ENCODE measurements around the gene IFI27L1. TPM values are rescaled to one million over a fixed set of nuclear protein-coding genes. Genes with fewer than 3 reads are reported as not detected.

The IFI27L1 gene
- polyA plus RNA-seq, 2 donors: 11.2 to 29.8 TPM

DNA sequence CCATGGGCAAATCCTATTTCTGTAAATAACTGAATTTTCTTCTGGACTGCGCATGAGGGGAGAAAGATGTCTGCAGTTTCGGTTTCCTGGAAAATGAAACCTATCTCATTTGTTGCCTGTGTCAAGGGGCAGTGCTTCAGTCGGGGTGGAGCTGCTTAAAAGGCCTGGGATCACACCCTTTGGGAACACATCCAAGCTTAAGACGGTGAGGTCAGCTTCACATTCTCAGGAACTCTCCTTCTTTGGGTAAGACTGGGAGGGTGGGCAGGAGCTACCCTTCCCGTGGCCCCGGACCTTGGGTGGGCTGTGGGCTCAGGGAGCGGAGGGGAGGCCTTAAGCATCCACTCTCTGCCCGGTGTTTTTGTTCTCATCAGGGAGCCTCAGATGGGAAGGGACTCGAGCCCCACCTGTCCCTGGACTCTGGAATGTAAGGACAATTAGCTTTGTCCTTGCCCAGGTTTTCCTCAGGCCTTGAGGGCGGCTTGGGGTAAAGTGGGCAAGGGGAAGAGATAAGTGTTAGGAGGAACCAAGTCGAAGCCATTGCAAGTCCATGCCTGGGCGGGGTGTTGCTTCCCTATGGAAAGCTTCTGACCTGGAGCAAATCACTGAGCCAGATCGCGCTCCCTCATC, 29.6 kb downstream of the IFI27L1 start, which contains the start of gene IFI27:
Gene IFI27, plus strand, starts transcription at position 185 of the 630 bp plus-strand sequence.
- no peaks in the 10 kb centered on the region for H3K9me3 ChIP-seq (ENCODE audit: control insufficient read depth in 2 of 2, insufficient read depth in 1 of 2, low read depth in 1 of 2, low read length in 1 of 2)
- H3K4me1 ChIP-seq (ENCODE audit: control insufficient read depth in 2 of 2, insufficient read depth in 2 of 2, low read length in 1 of 2): peaks cover 4 to 17% of the 10 kb centered on the region in 2 donors
- peak within 1 kb of the TSS; percentile 27 to 34 for H3K4me3 ChIP-seq (ENCODE audit: low read depth in 1 of 2, low read length in 2 of 2)
- H3K27ac ChIP-seq (ENCODE audit: low read depth in 2 of 2, low read length in 1 of 2): peak within 1 kb of the TSS; percentile 72 to 75
- H3K27me3 ChIP-seq (ENCODE audit: control insufficient read depth in 1 of 2, insufficient read depth in 2 of 2, low read length in 2 of 2): no peaks in the 10 kb centered on the region
- no peaks in the 10 kb centered on the region for H3K36me3 ChIP-seq (ENCODE audit: control insufficient read depth in 2 of 2, insufficient read depth in 2 of 2, low read length in 1 of 2)
- WGBS, 2 donors: 47 to 61% methylated on average over 14 of the region's 14 CpGs

DNA sequence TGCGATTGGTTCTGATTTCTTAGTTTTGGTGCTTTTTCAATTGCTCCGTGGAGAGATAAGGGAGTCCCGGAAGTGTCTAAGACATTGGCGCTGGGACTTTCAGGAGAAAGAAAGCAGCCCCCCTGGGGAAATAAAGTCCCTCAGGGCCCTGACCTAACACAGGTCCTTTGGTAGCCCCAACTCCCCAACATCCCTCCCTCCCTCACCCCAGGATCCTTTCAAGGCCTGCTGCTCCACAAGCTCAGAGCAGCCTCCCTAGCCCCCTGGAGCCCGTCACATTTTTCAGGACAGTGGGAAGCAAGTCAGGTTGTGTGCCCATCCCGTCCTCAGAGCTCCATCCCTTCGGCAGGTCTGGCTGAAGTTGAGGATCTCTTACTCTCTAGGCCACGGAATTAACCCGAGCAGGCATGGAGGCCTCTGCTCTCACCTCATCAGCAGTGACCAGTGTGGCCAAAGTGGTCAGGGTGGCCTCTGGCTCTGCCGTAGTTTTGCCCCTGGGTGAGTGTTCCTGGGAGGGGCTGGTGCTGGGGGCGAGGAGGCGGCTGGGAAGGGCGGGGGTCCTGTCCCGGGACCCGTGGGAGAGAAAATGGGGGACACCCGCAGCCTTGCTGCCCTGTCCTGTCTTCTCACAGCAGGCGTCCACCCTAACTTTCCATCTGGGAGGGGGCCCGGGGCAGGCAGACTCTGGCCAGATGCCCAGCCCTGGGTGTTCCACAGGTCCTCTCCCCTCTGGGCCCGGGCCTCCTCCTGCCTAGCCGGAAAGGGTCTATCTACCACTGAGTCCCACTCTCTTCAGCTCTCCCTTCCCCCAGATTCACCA, 30.4 kb downstream of the IFI27L1 start:
- 61 to 83% methylated on average over 20 of the region's 20 CpGs for WGBS, 2 donors
- peak overlapping the region; percentile 27 to 34 for H3K4me3 ChIP-seq (ENCODE audit: low read depth in 1 of 2, low read length in 2 of 2)
- peak overlapping the region; percentile 22 to 72 for H3K27ac ChIP-seq (ENCODE audit: low read depth in 2 of 2, low read length in 1 of 2)
- H3K4me1 ChIP-seq (ENCODE audit: control insufficient read depth in 2 of 2, insufficient read depth in 2 of 2, low read length in 1 of 2): peaks cover 4 to 21% of the 10 kb centered on the region in 2 donors
- H3K36me3 ChIP-seq (ENCODE audit: control insufficient read depth in 2 of 2, insufficient read depth in 2 of 2, low read length in 1 of 2): no peaks in the 10 kb centered on the region
- H3K27me3 ChIP-seq (ENCODE audit: control insufficient read depth in 1 of 2, insufficient read depth in 2 of 2, low read length in 2 of 2): no peaks in the 10 kb centered on the region
- no peaks in the 10 kb centered on the region for H3K9me3 ChIP-seq (ENCODE audit: control insufficient read depth in 2 of 2, insufficient read depth in 1 of 2, low read depth in 1 of 2, low read length in 1 of 2)

DNA sequence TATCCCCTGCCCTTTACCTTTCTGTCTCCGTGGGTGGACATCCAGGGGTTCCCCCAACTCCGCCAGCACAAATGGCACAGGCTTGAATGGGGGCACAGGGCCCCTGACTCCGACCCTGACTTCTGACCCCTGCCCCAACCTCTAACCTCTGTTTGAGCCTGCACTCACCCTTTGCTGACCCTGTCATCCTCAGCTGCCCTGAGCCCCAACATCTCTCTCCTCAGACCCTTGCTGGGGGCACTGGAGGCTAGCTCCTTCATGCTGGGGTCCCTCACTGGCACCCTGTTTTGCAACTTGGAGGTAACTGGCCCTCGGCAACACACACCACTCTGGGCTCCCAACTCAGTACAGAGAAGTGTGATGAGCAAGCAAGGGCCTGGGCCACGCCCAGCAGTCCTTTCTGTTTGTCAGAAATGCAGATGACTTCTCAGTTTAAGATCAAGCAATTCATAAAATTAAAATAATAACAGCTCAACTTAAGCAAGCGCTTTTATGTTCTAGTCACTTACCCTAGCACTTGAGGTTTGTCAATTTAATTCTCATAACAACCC, 31.5 kb downstream of the IFI27L1 start:
- no peaks in the 10 kb centered on the region for H3K27me3 ChIP-seq (ENCODE audit: control insufficient read depth in 1 of 2, insufficient read depth in 2 of 2, low read length in 2 of 2)
- peaks cover 4 to 21% of the 10 kb centered on the region in 2 donors for H3K4me1 ChIP-seq (ENCODE audit: control insufficient read depth in 2 of 2, insufficient read depth in 2 of 2, low read length in 1 of 2)
- peak overlapping the region; percentile 49 to 56 for H3K27ac ChIP-seq (ENCODE audit: low read depth in 2 of 2, low read length in 1 of 2)
- H3K36me3 ChIP-seq (ENCODE audit: control insufficient read depth in 2 of 2, insufficient read depth in 2 of 2, low read length in 1 of 2): no peaks in the 10 kb centered on the region
- H3K4me3 ChIP-seq (ENCODE audit: low read depth in 1 of 2, low read length in 2 of 2): no peak overlapping the region
- no peaks in the 10 kb centered on the region for H3K9me3 ChIP-seq (ENCODE audit: control insufficient read depth in 2 of 2, insufficient read depth in 1 of 2, low read depth in 1 of 2, low read length in 1 of 2)
- 74 to 86% methylated on average over 6 of the region's 6 CpGs for WGBS, 2 donors

DNA sequence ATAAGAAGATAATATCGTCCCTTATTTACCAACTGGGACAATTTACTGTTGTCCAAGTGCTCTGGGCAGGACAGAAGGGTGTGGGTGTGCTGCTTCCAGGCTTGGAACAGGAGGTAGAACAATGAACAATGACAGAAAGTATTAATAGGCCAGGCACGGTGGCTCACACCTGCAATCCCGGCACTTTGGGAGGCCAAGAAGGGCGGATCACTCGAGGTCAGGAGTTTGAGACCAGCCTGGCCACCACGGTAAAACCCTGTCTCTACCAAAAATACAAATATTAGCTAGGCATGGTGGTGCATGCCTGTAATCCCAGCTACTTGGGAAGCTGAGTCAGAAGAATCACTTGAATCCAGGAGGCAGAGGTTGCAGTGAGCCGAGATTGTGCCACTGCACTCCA, 32.0 kb downstream of the IFI27L1 start:
- H3K27ac ChIP-seq (ENCODE audit: low read depth in 2 of 2, low read length in 1 of 2): peak overlapping the region; percentile 43 to 49

DNA sequence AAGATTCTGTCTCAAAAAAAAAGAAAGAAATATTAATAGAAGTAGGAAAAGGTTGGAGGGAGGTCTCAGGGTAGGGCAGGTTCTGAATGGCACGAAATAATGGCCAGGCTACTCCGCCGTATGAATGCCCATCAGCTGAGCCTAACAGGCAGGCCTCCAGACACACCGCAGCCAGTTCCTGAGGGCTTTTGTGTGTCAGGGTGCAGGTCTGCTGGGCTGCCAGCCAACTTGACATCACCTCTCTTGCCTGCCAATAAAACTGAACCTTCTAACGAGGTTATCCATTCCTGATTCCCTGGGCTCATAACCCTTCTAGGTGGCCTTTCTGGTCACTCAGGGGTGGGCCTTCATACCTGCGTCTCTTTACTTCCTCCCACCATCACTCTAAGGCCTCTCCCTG, 32.4 kb downstream of the IFI27L1 start:
- H3K4me3 ChIP-seq (ENCODE audit: low read depth in 1 of 2, low read length in 2 of 2): no peak overlapping the region
- 45 to 49% methylated on average over 6 of the region's 6 CpGs for WGBS, 2 donors
- H3K36me3 ChIP-seq (ENCODE audit: control insufficient read depth in 2 of 2, insufficient read depth in 2 of 2, low read length in 1 of 2): no peaks in the 10 kb centered on the region
- peaks cover 4 to 21% of the 10 kb centered on the region in 2 donors for H3K4me1 ChIP-seq (ENCODE audit: control insufficient read depth in 2 of 2, insufficient read depth in 2 of 2, low read length in 1 of 2)
- H3K27ac ChIP-seq (ENCODE audit: low read depth in 2 of 2, low read length in 1 of 2): peak overlapping the region in 1 of 2 donors; percentile 5
- no peaks in the 10 kb centered on the region for H3K9me3 ChIP-seq (ENCODE audit: control insufficient read depth in 2 of 2, insufficient read depth in 1 of 2, low read depth in 1 of 2, low read length in 1 of 2)
- H3K27me3 ChIP-seq (ENCODE audit: control insufficient read depth in 1 of 2, insufficient read depth in 2 of 2, low read length in 2 of 2): no peaks in the 10 kb centered on the region

More for the DNA sequence above, 32.0 kb downstream of the IFI27L1 start:
- peaks cover 4 to 21% of the 10 kb centered on the region in 2 donors for H3K4me1 ChIP-seq (ENCODE audit: control insufficient read depth in 2 of 2, insufficient read depth in 2 of 2, low read length in 1 of 2)
- H3K36me3 ChIP-seq (ENCODE audit: control insufficient read depth in 2 of 2, insufficient read depth in 2 of 2, low read length in 1 of 2): no peaks in the 10 kb centered on the region
- H3K4me3 ChIP-seq (ENCODE audit: low read depth in 1 of 2, low read length in 2 of 2): no peak overlapping the region
- no peaks in the 10 kb centered on the region for H3K9me3 ChIP-seq (ENCODE audit: control insufficient read depth in 2 of 2, insufficient read depth in 1 of 2, low read depth in 1 of 2, low read length in 1 of 2)
- no peaks in the 10 kb centered on the region for H3K27me3 ChIP-seq (ENCODE audit: control insufficient read depth in 1 of 2, insufficient read depth in 2 of 2, low read length in 2 of 2)
- WGBS, 2 donors: 65 to 72% methylated on average over 7 of the region's 7 CpGs

DNA sequence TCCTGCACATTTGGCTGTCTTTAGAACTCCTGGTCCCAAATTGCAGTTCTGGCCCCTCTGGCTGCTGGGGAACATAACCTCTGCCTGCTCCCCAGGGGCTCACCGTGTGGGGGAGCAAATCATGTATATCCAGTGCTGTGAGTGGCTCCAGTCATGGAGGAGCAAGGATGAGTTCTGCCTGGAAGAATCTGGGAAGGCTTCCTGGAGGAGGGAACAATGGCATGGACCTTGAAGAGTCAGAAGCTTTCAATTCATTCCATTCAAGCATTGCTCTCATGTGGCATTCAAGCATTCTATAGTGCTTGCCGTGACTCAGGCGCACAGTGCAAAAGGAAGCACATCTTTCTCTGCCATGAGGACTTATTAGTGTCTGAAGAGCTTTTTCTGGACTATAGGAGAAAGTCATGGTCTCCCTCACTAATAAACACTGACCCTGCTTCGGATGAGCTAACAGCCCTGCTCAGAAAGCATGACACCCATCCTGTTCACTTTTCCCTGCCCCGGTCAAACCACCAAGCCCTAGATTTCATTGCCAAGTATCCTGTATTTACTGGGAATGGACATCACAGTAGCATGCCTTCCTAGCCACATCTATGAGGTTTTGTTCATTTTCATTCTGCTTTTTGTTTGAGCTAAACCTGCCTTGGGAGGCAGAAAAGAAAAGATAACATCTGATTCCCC, 32.9 kb downstream of the IFI27L1 start:
- no peaks in the 10 kb centered on the region for H3K9me3 ChIP-seq (ENCODE audit: control insufficient read depth in 2 of 2, insufficient read depth in 1 of 2, low read depth in 1 of 2, low read length in 1 of 2)
- peak overlapping the region in 1 of 2 donors; percentile 5 for H3K27ac ChIP-seq (ENCODE audit: low read depth in 2 of 2, low read length in 1 of 2)
- no peaks in the 10 kb centered on the region for H3K36me3 ChIP-seq (ENCODE audit: control insufficient read depth in 2 of 2, insufficient read depth in 2 of 2, low read length in 1 of 2)
- 71 to 79% methylated on average over 5 of the region's 5 CpGs for WGBS, 2 donors
- peaks cover 4 to 21% of the 10 kb centered on the region in 2 donors for H3K4me1 ChIP-seq (ENCODE audit: control insufficient read depth in 2 of 2, insufficient read depth in 2 of 2, low read length in 1 of 2)
- H3K27me3 ChIP-seq (ENCODE audit: control insufficient read depth in 1 of 2, insufficient read depth in 2 of 2, low read length in 2 of 2): no peaks in the 10 kb centered on the region
- no peak overlapping the region for H3K4me3 ChIP-seq (ENCODE audit: low read depth in 1 of 2, low read length in 2 of 2)

DNA sequence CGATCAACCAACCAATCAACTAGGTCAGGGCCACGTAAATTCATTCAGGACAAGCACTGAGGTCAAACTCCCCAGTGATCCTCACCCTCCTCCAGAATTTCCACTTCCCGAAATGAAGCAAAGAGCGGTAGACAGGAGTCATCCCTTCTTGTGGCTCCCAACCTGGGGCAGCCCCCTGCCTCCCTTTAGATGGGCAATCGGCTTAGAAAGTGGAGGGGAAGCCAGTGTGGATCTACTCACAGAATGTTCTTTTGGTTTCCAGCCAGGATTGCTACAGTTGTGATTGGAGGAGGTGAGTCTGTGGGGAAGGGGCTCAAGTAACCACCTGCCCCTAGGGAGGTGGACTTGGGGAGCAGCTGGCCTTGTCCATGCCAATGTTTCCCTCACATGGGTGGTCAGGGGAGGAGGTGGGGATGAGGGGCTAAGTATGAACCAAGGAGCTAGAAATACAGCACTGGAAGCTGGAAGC, 33.5 kb downstream of the IFI27L1 start:
- 75 to 79% methylated on average over 5 of the region's 5 CpGs for WGBS, 2 donors
- no peaks in the 10 kb centered on the region for H3K27me3 ChIP-seq (ENCODE audit: control insufficient read depth in 1 of 2, insufficient read depth in 2 of 2, low read length in 2 of 2)
- H3K9me3 ChIP-seq (ENCODE audit: control insufficient read depth in 2 of 2, insufficient read depth in 1 of 2, low read depth in 1 of 2, low read length in 1 of 2): peaks cover 0 to 3% of the 10 kb centered on the region in 2 donors
- H3K27ac ChIP-seq (ENCODE audit: low read depth in 2 of 2, low read length in 1 of 2): peak overlapping the region; percentile 21 to 36
- H3K4me1 ChIP-seq (ENCODE audit: control insufficient read depth in 2 of 2, insufficient read depth in 2 of 2, low read length in 1 of 2): peaks cover 4 to 21% of the 10 kb centered on the region in 2 donors
- no peak overlapping the region for H3K4me3 ChIP-seq (ENCODE audit: low read depth in 1 of 2, low read length in 2 of 2)
- H3K36me3 ChIP-seq (ENCODE audit: control insufficient read depth in 2 of 2, insufficient read depth in 2 of 2, low read length in 1 of 2): no peaks in the 10 kb centered on the region

DNA sequence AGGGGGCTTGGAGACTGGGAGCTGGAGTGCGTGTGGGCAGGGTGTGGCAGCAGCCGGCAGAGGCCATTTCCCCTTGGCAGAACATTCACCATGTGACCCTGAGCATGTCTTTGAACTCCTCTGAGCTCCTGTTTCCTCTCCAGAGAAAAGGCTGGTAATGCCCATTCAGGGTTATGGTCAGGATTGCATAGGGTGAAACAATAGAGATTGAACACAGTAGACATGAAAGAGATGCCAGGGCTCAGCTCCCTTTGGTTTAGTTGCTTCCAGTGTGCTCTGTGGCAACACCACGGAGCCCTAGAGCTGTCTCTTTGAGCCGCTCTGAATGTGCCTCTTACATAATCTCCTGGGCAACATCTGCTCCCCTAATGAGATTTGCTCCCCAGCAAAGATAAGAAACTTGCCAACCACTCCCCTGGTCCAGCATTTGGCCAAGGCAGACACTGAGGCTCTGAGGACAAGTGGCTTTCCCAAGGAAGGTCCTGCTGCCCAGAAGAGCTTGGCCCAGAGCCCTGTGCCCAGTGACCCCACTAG, 34.0 kb downstream of the IFI27L1 start:
- 24 to 27% methylated on average over 4 of the region's 4 CpGs for WGBS, 2 donors
- H3K9me3 ChIP-seq (ENCODE audit: control insufficient read depth in 2 of 2, insufficient read depth in 1 of 2, low read depth in 1 of 2, low read length in 1 of 2): peaks cover 0 to 3% of the 10 kb centered on the region in 2 donors
- H3K27ac ChIP-seq (ENCODE audit: low read depth in 2 of 2, low read length in 1 of 2): peak overlapping the region; percentile 28 to 40
- H3K27me3 ChIP-seq (ENCODE audit: control insufficient read depth in 1 of 2, insufficient read depth in 2 of 2, low read length in 2 of 2): no peaks in the 10 kb centered on the region
- H3K4me1 ChIP-seq (ENCODE audit: control insufficient read depth in 2 of 2, insufficient read depth in 2 of 2, low read length in 1 of 2): peaks cover 4 to 17% of the 10 kb centered on the region in 2 donors
- H3K4me3 ChIP-seq (ENCODE audit: low read depth in 1 of 2, low read length in 2 of 2): no peak overlapping the region
- no peaks in the 10 kb centered on the region for H3K36me3 ChIP-seq (ENCODE audit: control insufficient read depth in 2 of 2, insufficient read depth in 2 of 2, low read length in 1 of 2)

DNA sequence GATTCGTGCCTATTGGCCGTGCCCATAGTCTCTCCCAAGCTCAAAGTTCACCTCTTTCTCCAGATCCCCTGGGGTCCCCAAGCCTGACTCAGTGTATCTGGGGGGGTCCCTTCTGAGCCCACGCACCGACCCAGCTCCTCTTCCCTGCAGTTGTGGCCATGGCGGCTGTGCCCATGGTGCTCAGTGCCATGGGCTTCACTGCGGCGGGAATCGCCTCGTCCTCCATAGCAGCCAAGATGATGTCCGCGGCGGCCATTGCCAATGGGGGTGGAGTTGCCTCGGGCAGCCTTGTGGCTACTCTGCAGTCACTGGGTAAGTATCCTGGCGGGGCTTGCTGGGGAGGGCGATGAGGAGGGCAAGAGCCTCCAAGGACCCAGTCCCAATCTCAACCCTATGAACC, 34.5 kb downstream of the IFI27L1 start:
- Histone ChIP-seq H3K4me1 (ENCODE audit: control insufficient read depth in 2 of 2, insufficient read depth in 2 of 2, low read length in 1 of 2) (peaks cover 4 to 17% of the 10 kb centered on the region in 2 donors), H3K27me3 (ENCODE audit: control insufficient read depth in 1 of 2, insufficient read depth in 2 of 2, low read length in 2 of 2) (no peaks in the 10 kb centered on the region), H3K9me3 (ENCODE audit: control insufficient read depth in 2 of 2, insufficient read depth in 1 of 2, low read depth in 1 of 2, low read length in 1 of 2) (peaks cover 0 to 7% of the 10 kb centered on the region in 2 donors), H3K4me3 (ENCODE audit: low read depth in 1 of 2, low read length in 2 of 2) (no peak overlapping the region), H3K36me3 (ENCODE audit: control insufficient read depth in 2 of 2, insufficient read depth in 2 of 2, low read length in 1 of 2) (no peaks in the 10 kb centered on the region), H3K27ac (ENCODE audit: low read depth in 2 of 2, low read length in 1 of 2) (peak overlapping the region; percentile 28 to 40)
- 83 to 92% methylated on average over 15 of the region's 15 CpGs for WGBS, 2 donors
